HG02870 (cell line): ENCODE measurements around the gene RAC2.
"Not testable (repeated sequence)": the region's sequence is repeated elsewhere in the genome, so short reads cannot be mapped to it uniquely, and the experiment has no call there.

Source experiments
- ATAC-seq: cut with Tn5 transposase; IDR thresholded peaks from one replicate; pipeline ENCODE4 v1.9.1; 2021; ENCODE audit warnings: mild to moderate bottlenecking, moderate library complexity; ENCODE audit not compliant: unreplicated experiment

RAC2 gene

GRCh38 chr22:37206841-37207821 lies 36.9 kb downstream of the RAC2 start:
- no peak for ATAC-seq

GRCh38 chr22:37206118-37206840 lies 37.8 kb downstream of the RAC2 start:
- no peak for ATAC-seq

- ATAC-seq = no peak
Measured at GRCh38 chr22:37205046-37205445, 39.0 kb downstream of the RAC2 start.

- no peak for ATAC-seq
Measured at GRCh38 chr22:37204045-37204655, 39.9 kb downstream of the RAC2 start.

GRCh38 chr22:37203354-37204044 lies 40.6 kb downstream of the RAC2 start:
- ATAC-seq = no peak

- no peak for ATAC-seq
Measured at GRCh38 chr22:37202716-37203115, 41.4 kb downstream of the RAC2 start.

- no peak for ATAC-seq
Measured at GRCh38 chr22:37202001-37202555, 42.0 kb downstream of the RAC2 start.

- ATAC-seq = not testable (repeated sequence)
Measured at GRCh38 chr22:37201443-37201820, 42.6 kb downstream of the RAC2 start.

- ATAC-seq = no peak
Measured at GRCh38 chr22:37199760-37200108, 44.3 kb downstream of the RAC2 start.

- ATAC-seq = peak; percentile 89
Measured at GRCh38 chr22:37199103-37199759, 44.8 kb downstream of the RAC2 start.

GRCh38 chr22:37198258-37199102 lies 45.6 kb downstream of the RAC2 start:
- peak; percentile 13 for ATAC-seq

GRCh38 chr22:37197451-37198257 lies 46.4 kb downstream of the RAC2 start:
- no peak for ATAC-seq

- ATAC-seq = no peak
Measured at GRCh38 chr22:37196539-37197450, 47.3 kb downstream of the RAC2 start.

GRCh38 chr22:37195921-37196320 lies 48.1 kb downstream of the RAC2 start:
- no peak for ATAC-seq

- no peak for ATAC-seq
Measured at GRCh38 chr22:37194750-37195149, 49.3 kb downstream of the RAC2 start.

GRCh38 chr22:37193629-37194191 lies 50.4 kb downstream of the RAC2 start:
- ATAC-seq = no peak

- ATAC-seq = no peak
Measured at GRCh38 chr22:37192741-37193140, 51.3 kb downstream of the RAC2 start.
